Calu3 (cell line): Measurements from ENCODE around the gene SCN1A. TPM values are rescaled to one million over a fixed set of nuclear protein-coding genes. Genes with fewer than 3 reads are reported as not detected.

ENCODE experiments used
- BruUV-seq: library from RNA; stranded (reverse); fragments of 400-500 nt; replicated peaks from 2 replicates; lab custom pipeline; 2021; lab: Mats Ljungman, UMichigan
- CTCF ChIA-PET: fragments of 300-600 bp; sonication (Branson Sonifier 250); formaldehyde crosslinking; loops from one replicate; lab custom pipeline; 2022; ENCODE audit warnings: antibody characterized with exemption; lab: Charles Lee
- DNase-seq: peaks from one replicate; pipeline ENCODE4 v3.0.0; 2022
- H3K27ac Mint-ChIP-seq: one replicate; pipeline ENCODE4 v1.8.0; 2022; ENCODE audit warnings: mixed read lengths; ENCODE audit not compliant: unreplicated experiment
- H3K27me3 Mint-ChIP-seq: one replicate; pipeline ENCODE4 v1.8.0; 2022; ENCODE audit warnings: mixed read lengths; ENCODE audit not compliant: unreplicated experiment
- H3K36me3 Mint-ChIP-seq: one replicate; pipeline ENCODE4 v1.8.0; 2022; ENCODE audit warnings: mild to moderate bottlenecking, moderate library complexity, mixed read lengths; ENCODE audit not compliant: insufficient read depth, unreplicated experiment
- H3K4me1 Mint-ChIP-seq: one replicate; pipeline ENCODE4 v1.8.0; 2022; ENCODE audit warnings: mild to moderate bottlenecking, low read depth, mixed read lengths; ENCODE audit not compliant: unreplicated experiment
- H3K4me3 Mint-ChIP-seq: one replicate; pipeline ENCODE4 v1.8.0; 2022; ENCODE audit warnings: mild to moderate bottlenecking, low read depth, moderate library complexity, mixed read lengths; ENCODE audit not compliant: unreplicated experiment
- H3K9me3 Mint-ChIP-seq: one replicate; pipeline ENCODE4 v1.8.0; 2022; ENCODE audit warnings: low read depth, mixed read lengths; ENCODE audit not compliant: unreplicated experiment
- CTCF ChIP-seq: fragments of 200-600 bp; IDR thresholded peaks from one replicate; pipeline ENCODE4 v1.8.0; 2022; ENCODE audit warnings: antibody characterized with exemption; ENCODE audit not compliant: unreplicated experiment
- intact Hi-C: fragments of 100-400 bp; cut with micrococcal nuclease; formaldehyde crosslinking; loops from one replicate; pipeline ENCODE4 v1.10.0; 2022; ENCODE audit not compliant: unreplicated experiment
- total RNA-seq: library from RNA; stranded (reverse); gene quantifications from 2 replicates; pipeline ENCODE4 v1.2.3, GENCODE V29; 2022

Gene SCN1A
- total RNA-seq, 1 experiment from 2014 or later = not detected

GRCh38 chr2:165953655-165954606 lies 173.9 kb downstream of the SCN1A start, which contains the start of gene TTC21B:
TSS of gene TTC21B (minus strand) at chr2:165953776. CDS start at chr2:165953705, 71 bp downstream.
- peak; percentile 80 for TF ChIP-seq CTCF
- no peaks in the 10 kb centered on the region for H3K36me3 Mint-ChIP-seq
- CTCF ChIA-PET = interaction anchor here (0.6 to 1.9 kb wide), 8 partner anchors 12 to 501 kb away, joined by 3 to 9 read pairs (median 4); partner anchors contain the start of gene SCN1A
- peak; percentile 97 for DNase-seq
- no TSS peak for BruUV-seq
- no peaks in the 10 kb centered on the region for H3K27me3 Mint-ChIP-seq
- intact Hi-C loops = loop anchor here (1.0 to 2.0 kb wide), 3 partner anchors 174 to 465 kb away; partner anchors contain the start of gene SCN1A
- no peak within 1 kb of the TSS for H3K27ac Mint-ChIP-seq
- H3K4me3 Mint-ChIP-seq = no peak within 1 kb of the TSS
- H3K9me3 Mint-ChIP-seq = no peaks in the 10 kb centered on the region
- H3K4me1 Mint-ChIP-seq = no peaks in the 10 kb centered on the region

GRCh38 chr2:165953306-165953654 lies 174.5 kb downstream of the SCN1A start:
- Mint-ChIP-seq H3K36me3 (no peaks in the 10 kb centered on the region), H3K4me3 (no peak overlapping the region), H3K9me3 (no peaks in the 10 kb centered on the region), H3K27me3 (no peaks in the 10 kb centered on the region), H3K27ac (no peak overlapping the region), H3K4me1 (no peaks in the 10 kb centered on the region)
- CTCF ChIA-PET = interaction anchor here (0.5 to 1.9 kb wide), 9 partner anchors 12 to 793 kb away, joined by 3 to 9 read pairs (median 3); partner anchors contain the start of gene SCN1A
- intact Hi-C loops = no loop called here
- no TSS peak for BruUV-seq
- TF ChIP-seq CTCF = no peak
- DNase-seq = no peak

GRCh38 chr2:165952741-165953211 lies 175.0 kb downstream of the SCN1A start:
- no peaks in the 10 kb centered on the region for H3K9me3 Mint-ChIP-seq
- no peak overlapping the region for H3K27ac Mint-ChIP-seq
- intact Hi-C loops = no loop called here
- TF ChIP-seq CTCF = no peak
- CTCF ChIA-PET = interaction anchor here (0.5 to 1.9 kb wide), 6 partner anchors 11 to 792 kb away, joined by 3 to 9 read pairs (median 3); partner anchors contain the start of gene SCN1A
- no peaks in the 10 kb centered on the region for H3K4me1 Mint-ChIP-seq
- H3K36me3 Mint-ChIP-seq = no peaks in the 10 kb centered on the region
- DNase-seq = no peak
- TSS peak; percentile 65 for BruUV-seq
- H3K27me3 Mint-ChIP-seq = no peaks in the 10 kb centered on the region
- no peak overlapping the region for H3K4me3 Mint-ChIP-seq

- BruUV-seq = no TSS peak
- no peaks in the 10 kb centered on the region for H3K36me3 Mint-ChIP-seq
- H3K27me3 Mint-ChIP-seq = no peaks in the 10 kb centered on the region
- H3K9me3 Mint-ChIP-seq = no peaks in the 10 kb centered on the region
- H3K27ac Mint-ChIP-seq = no peak overlapping the region
- H3K4me3 Mint-ChIP-seq = no peak overlapping the region
- no peak for TF ChIP-seq CTCF
- no peaks in the 10 kb centered on the region for H3K4me1 Mint-ChIP-seq
- CTCF ChIA-PET = no interaction called here
- no peak for DNase-seq
- intact Hi-C loops = no loop called here
Observed at GRCh38 chr2:165952085-165952484, 175.7 kb downstream of the SCN1A start.
